Activated T-helper 17 cell treated with anti-CD3 and anti-CD28 coated beads, Interleukin-2, amount 50 U/mL, for 72 hours (primary cell): ENCODE measurements around the gene APAF1. TPM values are rescaled to one million over a fixed set of nuclear protein-coding genes. Genes with fewer than 3 reads are reported as not detected.

Experiments
- ATAC-seq: fragments of 150-1000 bp; cut with Tn5 transposase; replicated peaks from 2 replicates; pipeline ENCODE4 v1.10.0; 2021; ENCODE audit warnings: mild to moderate bottlenecking, moderate library complexity
- H3K27ac Mint-ChIP-seq: one replicate; pipeline ENCODE4 v1.8.0; 2022; ENCODE audit warnings: mixed read lengths
- H3K27me3 Mint-ChIP-seq: one replicate; pipeline ENCODE4 v1.8.0; 2022; ENCODE audit warnings: mixed read lengths
- H3K36me3 Mint-ChIP-seq: one replicate; pipeline ENCODE4 v1.8.0; 2022; ENCODE audit warnings: low read depth, mild to moderate bottlenecking, mixed read lengths
- H3K4me1 Mint-ChIP-seq: one replicate; pipeline ENCODE4 v1.8.0; 2022; ENCODE audit warnings: mixed read lengths
- H3K4me3 Mint-ChIP-seq: one replicate; pipeline ENCODE4 v1.8.0; 2022; ENCODE audit warnings: mild to moderate bottlenecking, mixed read lengths
- H3K9me3 Mint-ChIP-seq: one replicate; pipeline ENCODE4 v1.8.0; 2022; ENCODE audit warnings: mixed read lengths
- total RNA-seq, 2 donors: library from RNA; stranded (reverse); gene quantifications; one replicate each; pipeline ENCODE4 v1.2.3, GENCODE V29; 2022

APAF1 gene
- total RNA-seq, 2 donors from 2014 or later = 32.7 to 36.4 TPM

DNA sequence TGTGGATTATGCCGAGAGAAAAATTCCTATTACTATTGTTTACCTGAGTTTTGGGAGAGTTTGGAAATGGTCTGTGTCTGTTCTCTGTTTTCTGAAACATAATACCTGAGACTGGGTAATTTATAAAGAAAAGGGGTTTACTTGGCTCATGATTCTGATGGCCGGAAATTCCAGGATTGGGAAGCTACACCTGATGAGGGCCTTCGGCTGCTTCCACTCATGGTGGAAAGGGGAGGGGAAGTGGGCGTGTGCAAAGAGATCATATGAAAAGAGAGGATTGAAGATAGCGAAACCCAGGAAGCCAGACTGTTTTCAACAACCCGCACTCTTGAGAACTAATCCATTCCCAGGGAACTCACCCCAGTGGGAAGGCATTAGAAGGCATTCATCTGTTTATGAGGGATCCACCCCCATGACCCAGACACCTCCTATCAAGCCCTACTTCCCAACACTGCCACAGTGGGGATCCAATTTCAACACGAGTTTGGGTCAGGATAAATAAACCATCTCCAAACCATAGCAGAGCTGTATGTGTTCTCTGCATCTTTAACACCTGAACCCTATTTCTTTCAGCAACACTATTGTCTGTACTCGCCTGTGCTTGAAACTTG lies 51.1 kb downstream of the APAF1 start:
- Mint-ChIP-seq H3K4me3 (no peak overlapping the region), H3K27me3 (no peaks in the 10 kb centered on the region), H3K4me1 (peaks cover 16% of the 10 kb centered on the region), H3K36me3 (peaks cover 77% of the 10 kb centered on the region), H3K9me3 (no peaks in the 10 kb centered on the region), H3K27ac (peak overlapping the region; percentile 12)
- ATAC-seq = no peak

DNA sequence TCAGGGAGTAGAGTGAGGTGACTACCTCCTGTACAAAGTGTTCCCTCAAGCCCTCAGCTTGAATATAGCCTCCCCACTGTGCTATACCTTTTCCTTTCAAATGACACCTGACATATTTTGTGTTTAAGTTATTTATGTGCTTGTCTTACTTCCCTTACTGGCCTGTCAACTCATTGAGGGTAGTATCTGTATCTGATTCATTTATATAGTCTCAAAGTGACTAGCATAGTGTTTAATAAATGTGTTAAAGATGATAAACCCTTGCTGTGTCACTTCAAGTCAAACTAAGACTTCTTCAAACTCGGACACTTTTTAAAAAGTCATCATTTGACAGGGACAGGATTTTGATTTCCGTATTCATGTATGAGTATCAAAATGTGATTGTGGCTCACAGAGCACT lies 52.1 kb downstream of the APAF1 start:
- Mint-ChIP-seq H3K27ac (peak overlapping the region; percentile 12), H3K9me3 (no peaks in the 10 kb centered on the region), H3K4me1 (peaks cover 9% of the 10 kb centered on the region), H3K36me3 (peaks cover 68% of the 10 kb centered on the region), H3K27me3 (no peaks in the 10 kb centered on the region), H3K4me3 (no peak overlapping the region)
- ATAC-seq = peak; percentile 65

DNA sequence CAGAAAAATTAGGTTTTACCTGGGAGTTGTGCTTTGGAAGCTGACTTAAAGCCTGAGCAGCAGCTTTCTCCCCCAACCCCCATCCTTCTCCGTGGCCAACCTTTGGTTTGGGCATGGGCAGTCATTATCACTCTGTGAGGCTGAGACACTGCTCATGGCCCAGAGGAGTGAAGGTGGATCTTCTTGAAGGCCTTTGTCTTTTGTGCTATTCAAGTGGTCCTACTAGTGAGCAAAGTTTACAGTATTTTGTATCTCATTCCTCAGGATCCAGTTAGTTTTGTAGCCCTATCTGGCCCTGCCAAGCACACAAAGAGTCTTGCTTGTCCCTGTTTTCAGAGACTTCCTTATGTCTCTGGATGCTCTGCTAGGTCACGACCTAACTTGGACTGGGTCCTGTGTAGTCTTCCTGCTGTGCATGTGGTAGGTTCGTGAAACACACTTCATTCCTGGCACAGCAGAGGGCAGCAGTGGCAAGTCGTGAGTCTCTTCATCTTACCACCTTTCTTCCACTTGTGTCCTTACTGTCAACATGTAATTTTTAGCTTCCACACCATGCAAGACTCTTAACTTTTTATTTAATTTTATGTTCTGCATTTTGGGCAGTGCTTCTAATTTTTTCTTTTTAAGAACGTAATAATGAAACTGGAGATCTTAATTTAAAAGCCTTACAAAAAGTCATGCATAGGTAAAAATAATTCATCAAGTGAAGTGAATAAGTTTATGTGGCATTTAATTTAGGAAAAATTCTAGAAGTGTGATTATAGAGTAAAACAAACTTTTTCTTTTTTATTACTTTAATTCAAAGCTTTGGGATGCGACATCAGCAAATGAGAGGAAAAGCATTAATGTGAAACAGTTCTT lies 53.7 kb downstream of the APAF1 start:
- Mint-ChIP-seq H3K27ac (peak overlapping the region; percentile 52), H3K4me1 (peaks cover 9% of the 10 kb centered on the region), H3K4me3 (no peak overlapping the region), H3K9me3 (no peaks in the 10 kb centered on the region), H3K36me3 (peaks cover 57% of the 10 kb centered on the region), H3K27me3 (no peaks in the 10 kb centered on the region)
- ATAC-seq = peak; percentile 80

DNA sequence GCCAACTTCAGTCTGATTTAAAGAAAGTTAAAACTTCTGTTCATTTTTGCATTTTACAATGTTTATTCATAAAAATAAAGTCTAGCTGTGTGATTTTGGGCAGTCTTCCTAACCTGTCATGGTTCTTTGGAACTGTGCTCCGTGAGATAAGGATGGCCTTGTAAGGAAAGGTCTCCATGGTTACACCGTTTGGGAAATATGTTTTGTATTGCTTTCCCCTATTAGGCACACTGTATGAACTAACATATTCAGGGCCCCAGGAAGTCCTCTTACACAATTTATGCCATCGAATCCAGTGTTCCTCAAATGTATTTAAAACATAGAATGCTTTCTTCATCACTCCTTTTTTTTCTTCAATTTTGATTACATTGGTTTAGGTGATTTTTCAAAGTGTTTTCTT lies 54.5 kb downstream of the APAF1 start:
- H3K4me1 Mint-ChIP-seq = peaks cover 9% of the 10 kb centered on the region
- ATAC-seq = no peak
- H3K9me3 Mint-ChIP-seq = no peaks in the 10 kb centered on the region
- H3K27me3 Mint-ChIP-seq = no peaks in the 10 kb centered on the region
- H3K27ac Mint-ChIP-seq = no peak overlapping the region
- H3K36me3 Mint-ChIP-seq = peaks cover 52% of the 10 kb centered on the region
- H3K4me3 Mint-ChIP-seq = no peak overlapping the region

DNA sequence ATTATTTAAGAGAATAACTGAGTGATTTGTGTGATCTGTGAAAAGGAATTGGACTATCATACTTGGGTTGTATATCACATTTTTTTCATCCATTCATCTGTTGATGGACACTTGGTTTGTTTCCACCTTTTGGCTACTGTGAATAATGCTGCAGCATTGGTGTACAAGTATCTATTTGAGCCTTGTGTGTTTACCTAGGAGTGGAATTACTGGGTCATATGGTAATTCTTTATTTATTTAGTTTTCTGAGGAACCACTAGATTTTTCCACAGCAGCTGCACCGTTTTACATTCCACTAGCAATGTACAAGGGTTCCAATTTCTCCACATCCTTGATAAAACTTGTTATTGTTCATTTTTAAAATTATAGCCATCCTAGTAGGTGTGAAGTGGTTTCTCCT lies 56.1 kb downstream of the APAF1 start:
- Mint-ChIP-seq H3K9me3 (no peaks in the 10 kb centered on the region), H3K4me1 (peaks cover 9% of the 10 kb centered on the region), H3K4me3 (no peak overlapping the region), H3K27ac (no peak overlapping the region), H3K36me3 (peaks cover 48% of the 10 kb centered on the region), H3K27me3 (no peaks in the 10 kb centered on the region)
- no peak for ATAC-seq

DNA sequence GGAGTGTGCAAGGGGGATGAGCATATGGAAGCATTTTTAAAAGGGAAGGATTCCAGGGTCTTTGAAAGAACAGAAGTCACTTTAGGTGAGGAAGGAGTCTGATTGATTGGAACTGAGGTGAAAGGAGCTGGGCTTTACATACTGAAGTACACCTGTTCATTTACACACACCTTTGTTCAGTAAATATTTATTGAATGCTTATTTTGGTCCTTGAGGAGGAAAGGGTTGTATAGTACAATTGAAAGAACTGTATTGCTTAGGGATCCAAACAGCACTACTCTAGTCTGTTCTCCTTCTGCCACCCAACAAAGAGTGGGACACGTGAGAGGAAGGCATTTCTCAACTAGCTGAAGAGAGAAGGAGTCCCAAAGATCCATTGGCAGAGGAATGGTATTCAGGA lies 63.9 kb downstream of the APAF1 start:
- Mint-ChIP-seq H3K9me3 (no peaks in the 10 kb centered on the region), H3K27me3 (no peaks in the 10 kb centered on the region), H3K27ac (peak overlapping the region; percentile 28), H3K36me3 (peaks cover 79% of the 10 kb centered on the region), H3K4me1 (no peaks in the 10 kb centered on the region), H3K4me3 (no peak overlapping the region)
- ATAC-seq = no peak

DNA sequence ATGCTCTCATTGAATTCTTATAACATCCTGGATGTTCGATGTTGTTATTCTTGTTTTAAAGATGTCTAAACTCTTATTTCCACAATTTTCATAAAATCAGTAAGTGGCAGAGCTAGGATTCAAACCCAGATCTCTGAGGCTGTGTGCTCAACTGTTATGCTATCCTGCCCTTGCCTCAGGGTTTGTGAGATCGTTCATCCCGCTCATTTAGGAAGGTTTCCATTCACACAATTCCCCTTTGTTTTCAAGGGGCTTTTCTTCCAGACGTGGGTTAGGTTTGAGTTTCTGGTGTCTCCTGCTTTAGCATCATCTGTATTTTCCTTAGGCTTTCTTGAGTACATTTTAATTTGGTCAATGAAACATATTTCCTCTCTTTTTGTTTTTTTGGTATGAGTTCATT lies 69.3 kb downstream of the APAF1 start:
- H3K4me1 Mint-ChIP-seq = no peaks in the 10 kb centered on the region
- peaks cover 91% of the 10 kb centered on the region for H3K36me3 Mint-ChIP-seq
- H3K9me3 Mint-ChIP-seq = no peaks in the 10 kb centered on the region
- no peaks in the 10 kb centered on the region for H3K27me3 Mint-ChIP-seq
- H3K27ac Mint-ChIP-seq = no peak overlapping the region
- no peak overlapping the region for H3K4me3 Mint-ChIP-seq
- no peak for ATAC-seq

DNA sequence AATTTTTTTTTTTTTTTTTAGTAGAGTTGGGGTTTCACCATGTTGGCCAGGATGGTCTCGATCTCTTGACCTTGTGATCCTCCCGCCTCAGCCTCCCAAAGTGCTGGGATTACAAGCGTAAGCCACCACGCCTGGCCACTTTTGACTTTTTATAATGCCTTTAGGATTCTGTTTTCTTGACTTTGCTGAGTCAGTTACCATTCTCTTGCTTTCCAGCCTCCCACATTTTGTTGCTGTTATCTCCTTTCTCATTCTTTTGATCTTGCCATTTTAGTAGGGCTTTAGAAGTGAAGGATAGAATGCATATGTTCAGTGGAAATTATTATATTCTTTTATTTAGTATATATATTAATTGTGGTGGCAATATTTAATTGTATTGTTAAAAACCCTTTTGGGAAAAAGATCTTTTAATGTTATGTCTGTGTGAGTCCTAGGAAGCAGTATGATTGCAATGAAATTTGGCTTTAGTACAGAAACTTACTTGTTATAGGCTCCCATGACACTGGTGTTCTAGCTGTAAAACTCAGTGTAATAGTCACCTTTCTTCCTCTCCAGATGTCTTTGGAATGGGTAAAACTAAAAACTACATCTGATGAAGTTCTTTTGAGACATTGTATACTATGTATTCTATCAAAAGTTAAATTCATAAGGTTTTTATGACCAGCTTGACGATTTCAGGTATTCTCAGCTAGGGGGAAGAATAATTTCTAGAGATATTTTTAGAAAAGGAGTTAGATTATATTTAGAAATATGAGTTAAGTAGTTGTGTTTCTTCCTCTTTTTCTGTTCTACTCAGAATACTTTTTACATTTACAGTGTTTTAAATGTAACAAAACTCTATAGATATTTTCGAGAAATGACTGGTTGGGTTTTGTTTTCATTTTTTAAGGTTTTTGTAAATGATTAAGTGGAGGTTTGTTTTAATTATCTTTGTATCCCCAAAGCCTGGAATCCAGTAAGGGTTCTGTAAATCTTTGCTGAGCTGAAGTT lies 74.7 kb downstream of the APAF1 start:
- Mint-ChIP-seq H3K4me3 (no peak overlapping the region), H3K4me1 (peaks cover 8% of the 10 kb centered on the region), H3K9me3 (no peaks in the 10 kb centered on the region), H3K27ac (no peak overlapping the region), H3K36me3 (peaks cover 87% of the 10 kb centered on the region), H3K27me3 (no peaks in the 10 kb centered on the region)
- no peak for ATAC-seq

DNA sequence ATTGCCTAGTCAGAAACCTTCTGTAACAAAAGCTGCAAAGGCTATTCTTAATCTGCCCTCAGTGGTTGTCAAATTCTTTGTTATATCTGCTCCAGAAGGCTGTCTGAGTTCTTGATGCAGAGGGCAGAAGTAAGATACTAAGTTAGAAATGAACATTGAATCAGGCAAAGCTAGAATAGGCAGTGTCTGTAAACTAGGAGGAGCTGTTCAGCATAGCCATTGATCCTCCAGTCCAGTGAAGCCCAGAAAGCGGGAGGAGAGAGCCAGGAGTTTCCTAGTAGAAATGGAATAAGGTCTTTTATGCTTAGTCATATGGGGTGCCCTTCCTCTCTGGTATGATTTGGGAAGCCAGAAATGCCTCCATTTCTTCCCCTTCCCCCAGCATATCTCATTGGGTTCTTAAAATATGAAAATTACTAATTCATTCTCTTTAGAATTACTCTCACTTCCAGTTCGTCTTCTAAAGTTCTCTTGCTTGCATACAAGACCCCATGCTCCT lies 76.2 kb downstream of the APAF1 start:
- no peak overlapping the region for H3K27ac Mint-ChIP-seq
- no peak overlapping the region for H3K4me3 Mint-ChIP-seq
- H3K27me3 Mint-ChIP-seq = no peaks in the 10 kb centered on the region
- peaks cover 20% of the 10 kb centered on the region for H3K4me1 Mint-ChIP-seq
- no peaks in the 10 kb centered on the region for H3K9me3 Mint-ChIP-seq
- peaks cover 87% of the 10 kb centered on the region for H3K36me3 Mint-ChIP-seq
- no peak for ATAC-seq

DNA sequence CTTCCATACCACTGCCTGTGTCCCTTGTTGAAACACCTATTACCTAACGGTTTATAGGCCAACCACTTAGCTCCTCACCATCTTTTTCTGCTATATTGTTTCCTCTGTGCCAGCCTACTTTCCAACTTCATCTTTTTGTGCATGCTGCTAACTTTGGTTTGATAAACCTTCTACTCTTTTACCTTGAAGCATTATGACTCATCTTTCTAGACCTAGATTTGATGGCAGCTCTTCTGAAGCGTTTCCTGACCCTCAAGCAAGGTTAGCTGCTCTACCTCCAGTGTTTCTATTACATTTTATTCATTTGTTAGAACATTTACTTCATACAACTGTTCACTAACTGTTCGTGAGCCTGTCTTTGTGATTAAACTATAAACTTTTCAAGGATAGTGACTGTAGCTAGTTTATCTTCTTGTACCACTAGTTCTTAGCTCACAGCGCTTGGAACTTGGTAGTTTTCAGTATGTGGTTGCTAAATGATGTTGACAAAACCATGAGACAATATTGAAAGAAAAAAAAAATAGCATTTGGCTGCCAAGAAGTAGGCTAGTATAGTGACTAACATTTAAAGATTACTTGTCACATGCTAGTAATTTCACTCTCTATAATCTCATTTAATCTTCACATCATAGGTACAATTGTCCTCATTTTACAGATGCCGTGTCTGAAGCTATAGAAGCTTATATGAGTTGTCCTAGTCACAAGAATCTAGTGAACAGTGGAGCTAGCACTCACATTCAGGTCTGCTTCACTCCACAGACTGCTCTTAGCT lies 79.5 kb downstream of the APAF1 start:
- peaks cover 22% of the 10 kb centered on the region for H3K4me1 Mint-ChIP-seq
- ATAC-seq = peak; percentile 84
- H3K36me3 Mint-ChIP-seq = peaks cover 87% of the 10 kb centered on the region
- peak overlapping the region; percentile 57 for H3K4me3 Mint-ChIP-seq
- no peaks in the 10 kb centered on the region for H3K27me3 Mint-ChIP-seq
- no peaks in the 10 kb centered on the region for H3K9me3 Mint-ChIP-seq
- H3K27ac Mint-ChIP-seq = peak overlapping the region; percentile 52

DNA sequence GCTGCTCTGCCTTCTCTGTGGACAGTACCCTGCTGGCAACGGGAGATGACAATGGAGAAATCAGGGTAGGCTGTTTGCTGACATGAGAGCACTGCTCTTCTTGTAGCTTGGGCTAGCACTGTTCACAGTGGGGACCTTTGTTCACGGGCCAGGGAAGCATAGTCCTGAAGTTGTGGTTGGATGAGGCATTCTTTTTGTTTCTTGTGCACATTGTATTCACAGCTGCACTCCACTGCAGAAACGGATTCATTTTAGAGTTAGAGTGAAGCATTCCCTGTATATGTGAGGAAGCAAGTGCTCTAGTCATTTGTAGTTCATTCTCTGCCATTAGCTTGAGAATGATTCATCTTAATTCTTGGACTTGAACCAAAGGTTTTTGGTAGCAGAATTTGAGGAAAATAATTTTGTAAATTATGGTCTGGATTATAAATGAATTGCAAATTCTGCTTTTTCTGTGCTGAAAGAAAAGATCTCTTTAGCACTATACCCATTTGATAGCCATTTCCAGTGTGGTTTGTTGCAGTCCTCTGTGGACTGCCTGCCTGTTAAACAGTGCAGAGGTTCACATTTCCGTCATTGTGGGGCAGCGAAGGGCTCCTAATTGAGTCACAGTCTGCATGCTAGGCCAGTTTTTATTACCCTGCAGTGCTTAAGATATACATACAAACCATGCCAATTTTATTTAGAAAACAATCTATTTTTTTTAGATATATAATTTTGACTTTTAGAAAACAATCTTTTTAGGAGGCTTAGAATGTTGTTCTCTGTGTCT lies 80.6 kb downstream of the APAF1 start:
- Mint-ChIP-seq H3K4me1 (peaks cover 22% of the 10 kb centered on the region), H3K27me3 (no peaks in the 10 kb centered on the region), H3K27ac (peak overlapping the region; percentile 52), H3K4me3 (peak overlapping the region; percentile 57), H3K9me3 (no peaks in the 10 kb centered on the region), H3K36me3 (peaks cover 91% of the 10 kb centered on the region)
- peak; percentile 37 for ATAC-seq

DNA sequence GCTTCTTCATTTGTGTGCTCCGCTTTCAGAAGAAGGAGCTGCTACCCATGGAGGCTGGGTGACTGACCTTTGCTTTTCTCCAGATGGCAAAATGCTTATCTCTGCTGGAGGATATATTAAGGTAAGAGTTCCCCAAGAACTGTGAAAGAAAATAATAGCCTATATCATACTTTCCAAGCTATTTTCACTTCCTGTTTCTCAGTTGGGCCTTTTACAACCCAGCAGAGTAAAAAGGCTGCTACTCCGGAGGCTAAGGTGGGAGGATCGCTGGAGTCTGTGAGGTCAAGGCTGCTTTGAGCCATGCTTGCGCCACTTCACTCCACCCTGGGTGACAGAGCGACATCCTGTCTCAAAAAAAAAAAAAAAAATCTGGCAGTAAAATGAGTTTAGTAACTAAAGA lies 82.1 kb downstream of the APAF1 start:
- peaks cover 22% of the 10 kb centered on the region for H3K4me1 Mint-ChIP-seq
- H3K27ac Mint-ChIP-seq = no peak overlapping the region
- H3K4me3 Mint-ChIP-seq = no peak overlapping the region
- no peak for ATAC-seq
- no peaks in the 10 kb centered on the region for H3K9me3 Mint-ChIP-seq
- peaks cover 85% of the 10 kb centered on the region for H3K36me3 Mint-ChIP-seq
- H3K27me3 Mint-ChIP-seq = no peaks in the 10 kb centered on the region

DNA sequence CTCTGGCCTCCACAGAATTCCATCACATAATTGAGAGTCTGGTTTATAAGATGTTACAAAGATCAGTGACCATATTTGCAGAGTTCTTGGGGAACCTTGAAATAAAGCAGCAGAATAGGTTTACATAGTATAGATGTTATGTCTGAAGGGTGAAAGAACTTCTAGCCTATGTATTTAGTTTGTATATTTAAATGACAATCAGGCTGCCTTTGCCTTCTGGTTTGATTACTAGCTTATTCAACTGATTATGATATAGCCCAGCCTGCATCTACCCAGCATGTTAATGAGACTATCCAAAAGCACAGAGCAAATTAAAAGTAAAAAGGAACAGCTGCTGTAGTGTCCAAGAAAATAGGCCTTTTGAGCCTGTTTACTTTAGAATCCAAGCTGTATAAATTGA lies 85.3 kb downstream of the APAF1 start:
- H3K9me3 Mint-ChIP-seq = no peaks in the 10 kb centered on the region
- ATAC-seq = no peak
- no peak overlapping the region for H3K4me3 Mint-ChIP-seq
- no peak overlapping the region for H3K27ac Mint-ChIP-seq
- H3K4me1 Mint-ChIP-seq = peaks cover 10% of the 10 kb centered on the region
- H3K36me3 Mint-ChIP-seq = peaks cover 85% of the 10 kb centered on the region
- H3K27me3 Mint-ChIP-seq = no peaks in the 10 kb centered on the region
